Measurements from ENCODE around the gene RET.

RET gene

GRCh38 chr10:43076876-43077420 is at the start of gene RET:
TSS of gene RET (plus strand) at chr10:43077069. CDS start at chr10:43077259, 190 bp downstream.
- DNase-seq, result no peak

- no peak for DNase-seq
These were observed 49.4 kb upstream of the RET start for GRCh38 chr10:43027331-43027955.

- no peak for DNase-seq
These were observed 48.7 kb upstream of the RET start for GRCh38 chr10:43028143-43028542.

GRCh38 chr10:43029043-43029442 is 47.8 kb upstream of the RET start:
- no peak for DNase-seq

GRCh38 chr10:43032613-43033012 is 44.3 kb upstream of the RET start:
- DNase-seq, result no peak

- no peak for DNase-seq
These were observed 41.1 kb upstream of the RET start for GRCh38 chr10:43035800-43036199.

GRCh38 chr10:43036481-43037428 is 40.1 kb upstream of the RET start:
- no peak for DNase-seq

GRCh38 chr10:43037440-43037839 is 39.4 kb upstream of the RET start:
- no peak for DNase-seq

- no peak for DNase-seq
These were observed 38.7 kb upstream of the RET start for GRCh38 chr10:43037942-43038782.

GRCh38 chr10:43038783-43039623 is 37.9 kb upstream of the RET start:
- no peak for DNase-seq

GRCh38 chr10:43039624-43040481 is 37.0 kb upstream of the RET start:
- DNase-seq, result no peak

- no peak for DNase-seq
These were observed 36.2 kb upstream of the RET start for GRCh38 chr10:43040482-43041256.

GRCh38 chr10:43041422-43042342 is 35.2 kb upstream of the RET start:
- no peak for DNase-seq

- no peak for DNase-seq
These were observed 34.1 kb upstream of the RET start for GRCh38 chr10:43042503-43043341.

GRCh38 chr10:43043342-43043772 is 33.5 kb upstream of the RET start:
- no peak for DNase-seq

- DNase-seq, result no peak
These were observed 33.0 kb upstream of the RET start for GRCh38 chr10:43043773-43044447.

GRCh38 chr10:43044448-43044921 is 32.4 kb upstream of the RET start:
- no peak for DNase-seq
